H1 (cell line): Measurements from ENCODE around the gene VPS26B. TPM values are rescaled to one million over a fixed set of nuclear protein-coding genes. Genes with fewer than 3 reads are reported as not detected.

ENCODE experiments used
- BCL11A ChIP-seq, 2 experiments: IDR thresholded peaks; one replicate each; pipeline ENCODE4 v1.6.1; 2011; ENCODE audit warnings: low read depth in 2 of 2, low read length in 2 of 2, mild to moderate bottlenecking in 2 of 2
- CREB1 ChIP-seq: IDR thresholded peaks from 2 replicates; pipeline ENCODE4 v1.6.1; 2012; ENCODE audit warnings: inconsistent platforms
- EZH2 ChIP-seq: fragments of 200-600 bp; sonication (generic); IDR thresholded peaks from 2 replicates; pipeline ENCODE4 v1.7.1; 2012; ENCODE audit warnings: low read depth, mild to moderate bottlenecking, moderate library complexity, low read length, inconsistent platforms; ENCODE audit not compliant: severe bottlenecking
- NRF1 ChIP-seq: IDR thresholded peaks from 2 replicates; pipeline ENCODE4 v1.6.1; 2011; ENCODE audit warnings: mild to moderate bottlenecking, low read depth, low read length, improper control_type of control experiment
- polyA plus RNA-seq, 7 experiments: library from polyadenylated mRNA; depleted of rRNA in 3 of 7; stranded (reverse) in 5 of 7; unstranded in 2 of 7; fragments of >200 nt in 5 of 7; fragments of 200-250 nt in 2 of 7; gene quantifications; 1 replicate in 5 of 7; 2 replicates in 1 of 7; 4 replicates in 1 of 7; pipeline versions ENCODE4 v1.2.1 to v1.2.3, GENCODE V29; 2011 to 2013; ENCODE audit warnings: missing spikeins in 2 of 7, mixed read lengths in 2 of 7
- total RNA-seq: library from RNA; stranded (reverse); fragmentation: NEBNext Ultra II Directional; extraction: Animal tissue kit (Norgen Biotek cat#: 25700); gene quantifications from 2 replicates; pipeline ENCODE4 v1.2.1, GENCODE V29; 2021

The VPS26B gene
- total and polyA plus RNA-seq, 2 of the 8 experiments (the other 6 are each of a cell fraction or from before 2014, with no cell fraction given) = 18.3 to 27.0 TPM

- TF ChIP-seq EZH2 (no peak), BCL11A (IDR thresholded peaks at IDR 0.05; ENCODE audit: low read depth in 2 of 2, low read length in 2 of 2) (no peak), NRF1 (no peak), CREB1 (no peak)
- TF ChIP-seq, all 59 proteins: peak for 0
Observed at GRCh38 chr11:134228625-134229024, 4.2 kb downstream of the VPS26B start (continued).
